Left renal cortex interstitium (tissue), 4 donors: ENCODE data around the gene ABCC6. TPM values are rescaled to one million over a fixed set of nuclear protein-coding genes. Genes with fewer than 3 reads are reported as not detected.
"Not testable (repeated sequence)": the region's sequence is repeated elsewhere in the genome, so short reads cannot be mapped to it uniquely, and the experiment has no call there.

Experiments
- DNase-seq, 4 donors: peaks; one replicate each; pipeline ENCODE4 v3.0.0-alpha.2; 2013; ENCODE audit warnings: low read depth in 4 of 4, low spot score in 2 of 4, missing footprints in 1 of 4
- polyA plus RNA-seq, 4 donors: library from polyadenylated mRNA; unstranded; fragments of 120-200 nt; gene quantifications; one replicate each; pipeline ENCODE4 v1.2.1, GENCODE V29; 2013; ENCODE audit not compliant: insufficient read length in 4 of 4

ABCC6 gene
- polyA plus RNA-seq, 4 donors = 14.8 to 24.0 (median 23.3) TPM

DNA sequence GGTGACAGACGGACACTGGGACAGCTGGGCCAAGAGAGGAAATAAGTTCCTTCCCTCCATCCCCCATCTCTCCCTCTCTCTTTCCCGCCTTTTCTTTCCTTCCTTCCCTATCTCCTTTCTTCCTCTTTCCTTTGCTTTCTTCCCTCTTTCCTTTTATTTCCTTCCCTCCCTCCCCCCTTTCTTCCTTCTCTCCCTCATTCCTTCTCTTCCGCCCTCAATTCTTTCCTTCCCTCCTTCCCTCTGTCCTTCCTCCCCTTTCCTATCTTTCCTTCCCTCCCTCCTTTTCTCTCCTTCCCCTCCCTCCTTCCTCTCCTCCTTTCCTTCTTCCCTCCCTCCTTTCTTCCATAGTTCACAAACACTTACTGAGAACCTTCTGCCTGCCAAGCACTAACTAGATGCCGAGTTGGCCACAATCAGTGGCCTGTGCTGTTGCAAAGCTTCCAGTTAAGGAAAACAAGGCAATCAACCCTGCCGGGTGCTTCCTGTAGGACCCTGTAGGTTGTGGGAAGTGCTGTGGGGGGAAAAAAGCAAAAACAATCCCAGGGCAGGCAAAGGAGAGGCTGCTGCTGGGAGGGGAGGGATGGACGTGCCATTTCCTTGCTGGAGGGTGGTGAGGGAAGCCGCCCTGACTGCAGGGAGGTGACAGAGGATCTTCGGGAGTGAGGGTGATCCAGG is 31.7 kb downstream of the ABCC6 start:
- no peak for DNase-seq

DNA sequence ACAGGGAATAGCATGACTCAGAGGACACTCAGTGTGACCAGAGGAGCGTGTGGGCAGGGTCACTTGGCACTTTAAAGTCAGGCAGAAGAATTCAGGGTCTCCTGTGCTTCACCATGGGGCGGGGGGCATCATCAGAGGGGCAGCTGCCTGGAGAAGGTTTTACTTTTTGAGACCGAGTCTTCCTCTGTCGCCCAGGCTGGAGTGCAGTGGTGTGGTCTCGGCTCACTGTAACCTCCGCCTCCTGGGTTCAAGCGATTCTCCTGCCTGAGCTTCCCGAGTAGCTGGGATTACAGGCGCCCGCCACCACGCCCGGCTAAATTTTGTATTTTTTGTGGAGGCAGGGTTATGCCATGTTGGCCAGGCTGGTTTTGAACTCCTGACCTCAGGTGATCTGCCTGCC is 32.3 kb downstream of the ABCC6 start:
- DNase-seq = not testable (repeated sequence)

DNA sequence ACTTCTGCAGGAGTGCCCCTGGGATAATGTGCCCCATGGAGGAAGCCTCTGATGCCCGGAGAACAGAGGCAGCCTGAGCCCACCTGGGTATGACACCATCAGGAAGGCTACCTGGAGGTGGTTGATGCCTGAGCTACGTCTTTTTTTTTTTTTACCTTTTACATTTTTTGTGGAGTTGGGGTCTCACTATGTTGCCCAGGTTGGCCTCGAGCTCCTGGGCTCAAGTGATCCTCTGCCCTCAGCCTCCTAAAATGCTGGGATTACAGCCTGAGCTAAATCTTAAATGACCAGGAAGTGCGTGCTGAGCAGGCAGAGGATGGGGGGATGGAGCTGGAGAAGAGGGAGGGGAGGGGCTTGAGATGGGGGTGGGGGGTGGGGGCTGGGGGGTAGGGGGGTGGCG is 32.7 kb downstream of the ABCC6 start:
- DNase-seq = no peak

DNA sequence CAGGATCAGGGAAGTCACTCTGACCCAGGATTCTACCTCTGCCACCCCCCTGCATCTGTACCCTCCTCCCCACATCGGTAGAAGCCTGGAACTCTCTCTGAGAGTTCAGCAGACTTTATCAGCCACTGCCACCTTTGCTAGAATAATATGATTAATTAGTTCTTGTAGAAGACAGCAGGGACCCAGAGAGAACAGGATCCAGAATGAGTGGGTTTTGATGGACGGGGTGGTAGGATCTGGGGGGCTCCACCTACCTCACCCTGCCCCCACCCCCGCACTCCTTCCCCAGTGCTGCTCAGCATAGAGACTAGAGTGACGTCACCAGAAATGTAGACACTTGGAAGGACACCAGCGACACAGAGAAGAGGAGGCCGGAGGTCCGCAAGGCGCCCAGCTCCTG is 33.5 kb downstream of the ABCC6 start:
- no peak for DNase-seq

DNA sequence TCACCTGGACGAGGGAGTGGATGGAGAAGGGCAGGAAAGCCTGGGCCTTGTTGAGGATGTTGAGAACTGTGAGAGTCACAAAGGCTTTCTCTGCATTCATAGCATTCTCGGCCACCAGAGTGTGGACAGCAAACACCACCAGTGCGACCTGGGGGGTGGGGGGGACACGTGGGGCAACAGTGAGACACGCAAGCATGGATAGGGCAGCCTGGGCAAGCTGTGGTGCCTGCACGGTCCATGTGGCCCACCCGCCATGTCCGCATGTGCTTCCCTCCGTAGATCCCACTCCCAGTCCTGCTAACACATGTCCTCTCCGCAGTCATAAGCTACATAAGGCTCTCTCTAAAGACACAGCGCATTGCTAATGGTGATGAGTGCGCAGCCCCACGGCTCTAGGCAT is 34.5 kb downstream of the ABCC6 start:
- no peak for DNase-seq

DNA sequence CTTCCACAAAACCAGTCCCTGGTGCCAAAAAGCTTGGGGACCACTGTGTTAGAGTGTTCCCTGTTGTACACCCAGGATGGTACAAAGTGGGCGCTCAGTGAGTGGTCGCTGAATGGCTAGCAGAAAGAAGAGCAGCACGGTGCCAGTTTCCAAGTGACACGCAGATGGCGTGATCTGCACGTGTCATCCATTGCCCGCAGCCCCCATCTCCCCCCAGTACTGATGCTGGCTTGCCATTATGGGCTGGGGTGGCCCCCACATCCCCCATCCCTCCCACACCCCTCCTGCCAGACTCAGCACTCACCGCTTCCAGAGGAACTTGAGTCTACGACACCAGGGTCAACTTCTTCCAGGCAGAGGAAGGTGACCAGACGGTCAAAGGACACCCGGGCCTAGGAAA is 36.5 kb downstream of the ABCC6 start:
- DNase-seq = no peak

DNA sequence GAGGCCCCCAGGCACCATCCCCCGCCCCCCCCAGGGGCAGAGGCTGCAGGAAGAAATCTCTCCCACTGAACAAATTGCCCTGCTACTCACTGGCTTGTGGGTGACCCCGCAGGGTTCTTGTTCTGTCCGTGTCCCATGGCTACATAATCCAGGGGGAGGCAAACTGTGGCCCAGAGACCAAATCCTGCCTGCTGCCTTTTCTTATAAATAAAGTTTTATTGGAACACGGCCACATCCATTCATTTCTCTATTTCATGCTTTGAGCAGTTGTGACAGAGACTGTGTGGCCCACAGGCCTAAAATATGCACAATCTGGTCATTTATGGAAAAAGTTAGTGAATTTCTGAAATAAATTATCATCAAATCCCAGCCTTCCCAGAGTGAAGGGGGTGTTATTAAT is 38.2 kb downstream of the ABCC6 start:
- DNase-seq = no peak

DNA sequence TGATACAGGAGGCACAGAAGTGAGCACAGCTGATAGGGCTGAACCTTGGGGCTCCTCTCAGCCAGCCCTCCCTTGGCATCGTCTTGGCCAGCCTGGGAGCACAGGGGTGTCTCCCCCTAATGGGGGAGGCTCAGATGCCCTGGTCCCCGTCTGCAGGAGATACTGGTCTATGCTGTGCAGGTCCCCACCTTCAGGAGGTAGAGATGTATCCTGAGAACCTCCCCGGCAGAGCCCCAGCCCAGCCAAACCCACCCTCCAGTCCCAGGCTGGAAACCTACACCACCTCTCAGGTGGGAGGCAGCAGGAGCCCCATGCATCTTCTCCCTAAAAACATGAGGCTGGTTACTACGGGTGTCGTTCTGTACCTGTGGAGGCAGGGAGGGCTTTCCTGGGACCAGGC is 38.7 kb downstream of the ABCC6 start:
- DNase-seq = no peak

DNA sequence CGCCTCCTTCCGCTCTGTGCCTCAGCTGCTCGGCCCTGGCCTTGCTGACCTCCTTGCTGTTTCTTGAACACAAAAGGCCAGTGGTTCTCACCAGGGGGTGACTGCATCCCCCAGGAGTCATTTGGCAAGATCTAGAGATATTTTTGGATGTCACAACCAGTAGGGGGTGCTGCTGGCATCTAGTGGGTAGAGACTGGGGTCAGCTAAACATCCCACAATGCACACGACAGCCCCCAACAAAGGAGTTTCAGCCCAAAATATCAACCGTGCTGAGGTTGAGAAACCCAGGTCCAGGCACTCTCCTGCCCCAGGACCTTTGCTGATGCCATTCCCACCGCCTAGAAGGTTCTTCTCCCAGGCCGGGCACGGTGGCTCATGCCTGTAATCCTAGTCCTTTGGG is 39.7 kb downstream of the ABCC6 start:
- no peak for DNase-seq

DNA sequence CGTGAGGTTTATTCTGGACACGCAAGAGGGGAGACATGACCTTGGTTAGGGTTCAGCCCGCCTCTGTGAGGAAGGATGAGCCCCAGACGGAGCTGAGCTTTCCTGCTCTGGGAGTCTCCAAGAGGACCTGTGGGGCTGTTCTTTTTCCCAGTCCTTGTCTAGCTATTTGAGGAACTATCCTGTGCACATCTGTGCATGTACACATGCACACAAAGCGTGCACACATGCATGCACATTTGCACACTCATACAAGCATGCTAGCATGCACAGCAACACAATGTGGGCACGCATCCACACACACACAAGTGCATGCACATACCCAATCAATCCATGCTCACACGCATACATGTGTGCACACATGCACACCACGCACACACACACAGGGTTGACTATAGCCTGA is 40.4 kb downstream of the ABCC6 start:
- no peak for DNase-seq

DNA sequence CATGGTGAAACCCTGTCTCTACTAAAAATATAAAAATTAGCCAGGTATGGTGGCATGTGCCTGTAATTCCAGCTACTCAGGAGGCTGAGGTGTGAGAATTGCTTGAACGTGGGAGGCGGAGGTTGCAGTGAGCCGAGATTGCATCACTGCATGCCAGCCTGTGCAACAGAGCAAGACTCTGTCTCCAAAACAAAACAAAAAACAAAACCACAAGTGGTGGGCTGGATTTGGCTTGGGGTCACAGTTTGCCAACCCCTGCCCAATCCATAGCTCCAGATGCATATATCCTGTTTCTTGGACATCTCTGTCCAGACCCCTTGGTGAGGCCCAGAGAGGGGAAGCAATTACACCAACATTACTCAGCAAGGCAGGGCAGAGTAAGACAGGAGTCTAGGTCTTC is 41.5 kb downstream of the ABCC6 start:
- not testable (repeated sequence) for DNase-seq

DNA sequence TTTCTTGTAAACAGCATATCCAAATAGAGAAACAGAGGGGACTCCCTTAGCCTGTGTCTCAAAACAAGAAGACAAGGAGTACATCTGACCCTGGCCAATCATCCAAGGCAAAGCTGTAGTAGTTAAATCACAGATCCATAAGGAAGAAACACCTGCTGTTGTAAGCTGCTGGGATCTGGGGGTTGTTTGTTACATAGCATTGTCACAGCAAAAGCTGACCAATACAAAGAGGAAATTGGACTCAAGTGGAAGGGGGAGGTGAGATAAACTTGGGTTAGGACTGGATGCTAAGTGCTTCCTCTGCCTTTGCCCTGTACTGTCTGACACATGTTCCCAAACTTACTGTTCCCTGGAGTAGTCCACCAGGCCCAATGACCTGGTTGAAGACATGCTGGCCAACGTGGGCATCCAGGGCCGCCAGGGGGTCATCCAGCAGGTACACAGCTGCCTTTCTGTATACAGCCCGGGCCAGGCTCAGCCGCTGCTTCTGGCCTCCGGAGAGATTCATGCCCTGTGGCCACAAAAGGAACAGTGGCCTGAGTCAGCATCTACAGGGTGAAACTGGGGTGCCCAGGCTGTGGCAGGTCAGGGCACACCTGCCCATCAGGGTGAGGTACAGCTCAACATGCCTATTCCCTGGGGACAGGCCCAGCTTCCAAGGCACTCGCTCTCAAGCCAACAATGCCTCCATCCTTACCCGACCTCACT is 44.7 kb downstream of the ABCC6 start:
- no peak for DNase-seq

DNA sequence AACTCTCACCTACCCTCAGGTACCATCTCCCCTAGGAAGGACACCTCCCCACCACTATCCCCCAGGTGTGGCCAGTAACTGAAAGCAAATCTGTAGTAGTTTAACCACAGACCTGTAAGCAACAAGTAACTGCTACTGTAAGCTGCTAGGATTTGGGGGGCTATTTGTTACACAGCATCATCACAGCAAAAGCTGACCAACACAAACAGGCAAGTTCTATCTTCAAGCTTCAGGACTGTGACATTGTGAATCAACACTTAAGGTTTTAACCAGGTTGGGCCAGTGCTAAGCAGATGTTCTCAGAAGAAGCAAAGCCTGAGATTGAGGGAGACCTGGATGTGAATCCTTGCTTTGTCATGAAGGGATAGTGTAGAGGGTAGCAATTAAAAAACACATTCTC is 47.0 kb downstream of the ABCC6 start:
- no peak for DNase-seq

DNA sequence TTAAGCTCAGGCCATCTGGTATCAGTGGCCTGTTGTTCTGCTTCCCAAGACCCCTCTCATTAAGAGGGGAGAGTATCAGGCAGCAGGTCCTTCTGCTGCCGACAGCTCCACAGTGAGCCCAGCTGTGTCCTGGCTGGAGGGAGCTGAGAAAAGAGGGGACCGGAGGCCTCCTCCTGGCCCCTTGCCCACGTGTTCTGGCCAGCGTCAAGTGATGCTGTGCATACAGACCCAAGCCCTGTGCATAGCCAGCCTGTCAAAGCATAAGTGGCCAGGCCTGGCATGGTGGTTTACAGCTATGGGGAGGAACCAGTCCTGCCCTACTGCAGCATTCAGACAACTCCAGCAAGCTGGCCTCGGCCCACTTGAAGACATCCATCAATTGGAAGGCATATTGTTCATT is 48.0 kb downstream of the ABCC6 start:
- no peak for DNase-seq

DNA sequence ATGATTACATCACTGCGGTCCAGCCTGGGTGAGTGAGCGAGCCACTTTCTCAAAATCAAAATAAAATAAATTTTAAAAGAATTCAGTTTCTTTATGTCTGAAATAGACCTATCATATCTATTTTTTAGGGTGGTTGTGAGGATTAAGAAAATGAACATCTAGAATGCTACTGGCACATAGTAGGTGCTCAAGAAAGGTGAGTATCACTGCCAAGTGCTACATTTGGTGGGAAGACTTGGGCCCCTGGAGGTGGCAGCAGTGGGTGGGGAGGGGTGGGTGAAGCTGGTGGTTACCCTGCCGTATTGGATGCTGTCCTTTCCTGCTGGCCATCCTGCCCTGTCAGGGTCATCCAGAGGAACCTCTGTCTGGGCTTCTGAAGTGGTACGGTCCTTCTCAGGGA is 50.3 kb downstream of the ABCC6 start:
- no peak for DNase-seq

DNA sequence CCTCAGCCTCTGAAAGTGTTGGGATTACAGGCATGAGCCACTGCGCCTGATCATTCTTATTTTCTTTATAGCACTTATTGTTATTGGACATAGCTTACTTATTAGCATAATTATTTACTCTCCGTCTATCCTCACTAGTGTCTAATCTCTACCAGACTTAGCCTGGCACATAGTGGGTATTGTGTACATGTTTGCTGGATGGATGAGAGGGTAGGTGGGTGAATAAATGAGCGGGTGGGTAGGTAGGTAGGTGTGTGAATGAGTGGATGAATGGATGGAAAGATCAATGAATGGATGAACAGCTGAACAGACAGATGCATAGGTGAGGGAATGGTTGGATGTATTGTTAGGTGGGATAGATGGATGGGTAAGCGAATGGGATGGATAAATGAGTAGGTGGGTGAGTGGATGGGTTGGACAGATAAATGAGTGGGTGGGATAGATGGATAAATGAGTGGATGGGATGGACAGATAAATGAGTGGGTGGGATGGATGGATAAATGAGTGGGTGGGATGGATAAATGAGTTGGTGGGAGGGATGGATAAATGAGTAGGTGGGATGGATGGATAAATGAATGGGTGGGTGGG is 51.9 kb downstream of the ABCC6 start:
- DNase-seq = no peak

DNA sequence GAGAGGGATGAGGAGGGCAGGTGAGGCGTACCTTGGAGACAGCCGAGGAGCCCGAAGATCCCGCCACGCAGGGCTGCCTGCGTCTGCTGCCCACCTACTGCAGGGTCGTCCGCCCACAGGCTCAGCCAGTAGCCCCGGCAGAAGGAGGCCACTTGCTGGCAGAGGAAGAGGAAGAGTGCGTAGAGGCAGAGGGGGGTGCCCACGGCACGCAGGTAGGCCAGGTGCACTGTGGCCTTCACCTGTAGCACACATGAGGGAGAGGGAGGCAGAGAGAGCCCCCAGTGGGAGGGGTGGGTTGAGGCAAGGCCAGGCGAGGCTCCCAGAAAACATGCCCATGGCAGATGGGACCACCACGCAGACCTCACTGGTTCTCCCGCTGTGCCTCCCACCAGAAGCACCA is 53.7 kb downstream of the ABCC6 start:
- no peak for DNase-seq

DNA sequence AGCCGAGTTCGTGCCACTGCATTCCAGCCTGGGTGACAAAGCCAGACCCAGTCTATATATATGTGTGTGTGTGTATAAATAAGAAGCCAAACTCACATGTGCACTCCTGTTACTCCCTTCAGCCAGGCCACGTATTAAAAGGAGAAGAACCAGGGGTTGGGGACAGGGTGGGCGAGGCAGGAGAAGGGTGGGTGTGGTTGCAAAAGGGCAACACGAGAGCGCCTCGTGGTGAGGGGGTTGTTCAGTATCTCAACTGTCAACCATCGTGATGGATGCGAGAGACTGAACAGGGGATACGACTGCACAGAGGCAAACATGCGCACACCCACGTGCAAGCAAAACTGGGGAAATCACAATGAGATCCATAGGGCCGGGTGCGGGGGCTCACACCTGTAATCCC is 54.9 kb downstream of the ABCC6 start:
- no peak for DNase-seq

DNA sequence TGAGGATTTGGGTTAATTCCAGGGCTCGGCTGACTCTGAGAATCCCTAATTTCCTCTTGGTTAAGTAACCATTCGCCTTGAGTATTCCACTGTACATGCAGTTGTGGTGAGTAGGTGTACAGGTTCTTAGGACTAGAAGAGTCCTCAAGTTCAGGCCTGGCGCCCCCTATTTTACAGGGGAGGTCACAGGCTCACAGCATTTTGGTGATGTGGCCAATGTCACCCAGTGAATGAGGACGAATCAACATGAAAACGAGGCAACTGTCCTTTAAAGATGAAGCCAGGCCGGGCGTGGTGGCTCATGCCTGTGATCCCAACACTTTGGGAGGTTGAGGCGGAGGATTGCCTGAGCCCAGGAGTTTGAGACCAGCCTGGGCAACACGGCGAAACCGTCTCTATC is 55.4 kb downstream of the ABCC6 start:
- DNase-seq = no peak

DNA sequence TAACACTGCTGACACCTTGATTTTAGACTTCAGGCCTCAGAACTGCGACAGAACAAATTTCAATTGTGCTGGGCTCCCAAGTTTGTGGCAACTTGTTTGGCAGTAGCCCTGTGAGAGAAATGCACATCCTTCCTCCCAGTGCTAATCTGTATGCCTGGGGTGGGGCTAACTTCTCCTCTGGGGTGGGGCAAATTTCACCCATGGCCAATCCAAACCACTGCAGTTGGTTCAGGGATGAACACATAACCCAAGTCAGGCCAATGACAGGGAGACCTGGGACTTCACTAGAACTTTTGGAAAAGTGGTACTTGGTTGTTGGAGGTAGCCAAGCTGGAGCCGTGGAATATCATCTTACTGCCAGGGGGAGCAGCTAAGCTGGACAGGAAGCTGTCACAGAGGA is 56.3 kb downstream of the ABCC6 start:
- no peak for DNase-seq

DNA sequence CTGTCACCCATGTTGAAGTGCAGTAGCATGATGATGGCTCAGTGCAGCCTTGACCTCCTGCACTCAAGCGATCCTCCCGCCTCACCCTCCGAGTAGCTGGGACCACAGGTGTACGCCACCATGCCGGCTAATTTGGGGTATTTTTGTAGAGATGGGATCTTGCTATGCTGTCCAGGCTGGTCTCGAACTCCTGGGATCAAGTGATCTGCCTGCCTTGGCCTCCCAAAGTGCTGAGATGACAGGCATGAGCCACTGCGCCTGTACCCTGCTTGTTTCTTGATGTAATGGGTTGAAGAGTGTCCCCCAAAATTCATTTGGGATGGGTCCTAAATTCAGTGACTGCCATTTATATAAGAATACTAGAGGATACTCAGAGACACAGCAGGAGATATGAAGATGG is 57.2 kb downstream of the ABCC6 start:
- no peak for DNase-seq

DNA sequence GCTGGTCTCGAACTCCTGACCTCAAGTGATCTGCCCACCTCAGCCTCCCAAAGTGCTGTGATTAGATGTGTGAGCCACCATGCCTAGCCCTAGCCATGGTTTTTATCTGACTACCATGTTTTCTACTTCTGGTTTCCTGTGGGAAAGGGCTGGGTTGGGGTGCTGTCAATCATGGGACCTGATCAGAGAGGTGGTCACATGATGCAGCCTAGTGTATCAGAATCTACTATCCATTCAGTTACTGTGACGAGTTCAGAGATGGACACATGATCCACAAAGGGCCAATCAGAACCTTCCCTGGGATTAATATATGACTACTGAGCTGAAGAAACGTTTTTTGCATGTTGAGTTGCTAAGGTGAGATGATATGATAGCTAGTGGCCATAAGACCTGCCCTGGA is 59.1 kb downstream of the ABCC6 start:
- DNase-seq = no peak
